GM18951 (cell line): Measurements from ENCODE around the gene FBXL13.

Source experiments
- POLR2A ChIP-seq: IDR thresholded peaks from 4 replicates; pipeline ENCODE4 v1.6.1; 2011; ENCODE audit warnings: mild to moderate bottlenecking; ENCODE audit not compliant: insufficient read length, insufficient read depth; ENCODE audit errors: extremely low read depth
- in situ Hi-C: fragments of 300-500 bp; cut with MboI; formaldehyde crosslinking; loops from one replicate; pipeline ENCODE4 v1.12.0; 2022; ENCODE audit warnings: low sequenced_read_pairs, mixed read lengths, inconsistent platforms; ENCODE audit not compliant: unreplicated experiment

Gene FBXL13

GRCh38 chr7:102891693-102892261 lies 182.8 kb downstream of the FBXL13 start:
- in situ Hi-C loops: no loop called here
- TF ChIP-seq POLR2A: no peak

- no peak for TF ChIP-seq POLR2A
- in situ Hi-C loops: no loop called here
Measured at GRCh38 chr7:102890971-102891692, 183.5 kb downstream of the FBXL13 start.

GRCh38 chr7:102890292-102890970 lies 184.2 kb downstream of the FBXL13 start:
- in situ Hi-C loops: no loop called here
- TF ChIP-seq POLR2A: no peak

- no peak for TF ChIP-seq POLR2A
- in situ Hi-C loops: no loop called here
Measured at GRCh38 chr7:102889851-102890250, 184.7 kb downstream of the FBXL13 start.

- no peak for TF ChIP-seq POLR2A
- in situ Hi-C loops: no loop called here
Measured at GRCh38 chr7:102888561-102889233, 185.9 kb downstream of the FBXL13 start.

- in situ Hi-C loops: no loop called here
- TF ChIP-seq POLR2A: no peak
Measured at GRCh38 chr7:102883098-102883860, 191.3 kb downstream of the FBXL13 start.

GRCh38 chr7:102875700-102876295 lies 198.8 kb downstream of the FBXL13 start:
- in situ Hi-C loops: no loop called here
- no peak for TF ChIP-seq POLR2A

- no peak for TF ChIP-seq POLR2A
- in situ Hi-C loops: no loop called here
Measured at GRCh38 chr7:102874966-102875365, 199.6 kb downstream of the FBXL13 start.

GRCh38 chr7:102874166-102874829 lies 200.3 kb downstream of the FBXL13 start:
- TF ChIP-seq POLR2A: no peak
- in situ Hi-C loops: no loop called here

- in situ Hi-C loops: no loop called here
- no peak for TF ChIP-seq POLR2A
Measured at GRCh38 chr7:102873470-102874165, 201.0 kb downstream of the FBXL13 start.

GRCh38 chr7:102872460-102872859 lies 202.1 kb downstream of the FBXL13 start:
- in situ Hi-C loops: no loop called here
- no peak for TF ChIP-seq POLR2A

- in situ Hi-C loops: no loop called here
- TF ChIP-seq POLR2A: no peak
Measured at GRCh38 chr7:102869195-102869594, 205.4 kb downstream of the FBXL13 start.
